Measurements from ENCODE around the gene ACKR4. TPM values are rescaled to one million over a fixed set of nuclear protein-coding genes. Genes with fewer than 3 reads are reported as not detected.

Gene ACKR4
- total RNA-seq, 1 experiment from 2014 or later, result not detected

GRCh38 chr3:132622761-132623160 lies 25.7 kb downstream of the ACKR4 start:
- Histone ChIP-seq H3K36me3 (ENCODE audit: control insufficient read depth, insufficient read depth, low read length) (no peaks in the 10 kb centered on the region), H3K4me1 (no peaks in the 10 kb centered on the region), H3K9me3 (no peaks in the 10 kb centered on the region), H3K4me3 (ENCODE audit: low read depth, low read length) (no peak overlapping the region), H3K27me3 (replicated peaks; ENCODE audit: control insufficient read depth, insufficient read depth, low read length) (no peaks in the 10 kb centered on the region)
- ChIA-PET POLR2A (no interaction called here), CTCF (no interaction called here)
- BruUV-seq (replicated peaks), result no TSS peak
- no peak for DNase-seq
- no peak overlapping the region for H3K4me3 Mint-ChIP-seq (ENCODE audit: unreplicated experiment)
- no peak for TF ChIP-seq CTCF (IDR thresholded peaks at IDR 0.05; ENCODE audit: insufficient read depth in 1 of 2, low read depth in 1 of 2, low read length in 1 of 2, severe bottlenecking in 1 of 2, unreplicated experiment in 1 of 2)
- H3K4me1 Mint-ChIP-seq (ENCODE audit: low read depth, unreplicated experiment), result no peaks in the 10 kb centered on the region
- intact Hi-C loops (cut with micrococcal nuclease; ENCODE audit: unreplicated experiment), result no loop called here
- H3K27me3 Mint-ChIP-seq (ENCODE audit: insufficient read depth, unreplicated experiment), result no peaks in the 10 kb centered on the region
- no peaks in the 10 kb centered on the region for H3K9me3 Mint-ChIP-seq (ENCODE audit: unreplicated experiment)
- no peaks in the 10 kb centered on the region for H3K36me3 Mint-ChIP-seq (ENCODE audit: insufficient read depth, unreplicated experiment)
- H3K27ac Mint-ChIP-seq (ENCODE audit: unreplicated experiment), result no peak overlapping the region

GRCh38 chr3:132623646-132624045 lies 26.6 kb downstream of the ACKR4 start:
- POLR2A ChIA-PET, result no interaction called here
- no peak overlapping the region for H3K27ac Mint-ChIP-seq (ENCODE audit: unreplicated experiment)
- CTCF ChIA-PET, result interaction anchor here (0.6 kb wide), 1 partner anchor 166 kb away, joined by 3 read pairs; no protein-coding TSS in a partner anchor
- BruUV-seq (replicated peaks), result no TSS peak
- no peak for DNase-seq
- TF ChIP-seq CTCF (IDR thresholded peaks at IDR 0.05; ENCODE audit: insufficient read depth in 1 of 2, low read depth in 1 of 2, low read length in 1 of 2, severe bottlenecking in 1 of 2, unreplicated experiment in 1 of 2), result no peak
- no peaks in the 10 kb centered on the region for H3K9me3 Mint-ChIP-seq (ENCODE audit: unreplicated experiment)
- no peaks in the 10 kb centered on the region for H3K27me3 Mint-ChIP-seq (ENCODE audit: insufficient read depth, unreplicated experiment)
- no peak overlapping the region for H3K4me3 Mint-ChIP-seq (ENCODE audit: unreplicated experiment)
- H3K4me1 Mint-ChIP-seq (ENCODE audit: low read depth, unreplicated experiment), result no peaks in the 10 kb centered on the region
- Histone ChIP-seq H3K27me3 (replicated peaks; ENCODE audit: control insufficient read depth, insufficient read depth, low read length) (no peaks in the 10 kb centered on the region), H3K4me3 (ENCODE audit: low read depth, low read length) (no peak overlapping the region), H3K36me3 (ENCODE audit: control insufficient read depth, insufficient read depth, low read length) (no peaks in the 10 kb centered on the region), H3K9me3 (no peaks in the 10 kb centered on the region), H3K4me1 (no peaks in the 10 kb centered on the region)
- intact Hi-C loops (cut with micrococcal nuclease; ENCODE audit: unreplicated experiment), result no loop called here
- H3K36me3 Mint-ChIP-seq (ENCODE audit: insufficient read depth, unreplicated experiment), result no peaks in the 10 kb centered on the region

- Histone ChIP-seq H3K9me3 (no peaks in the 10 kb centered on the region), H3K4me3 (ENCODE audit: low read depth, low read length) (no peak overlapping the region), H3K36me3 (ENCODE audit: control insufficient read depth, insufficient read depth, low read length) (no peaks in the 10 kb centered on the region), H3K4me1 (no peaks in the 10 kb centered on the region), H3K27me3 (replicated peaks; ENCODE audit: control insufficient read depth, insufficient read depth, low read length) (no peaks in the 10 kb centered on the region)
- no peak overlapping the region for H3K4me3 Mint-ChIP-seq (ENCODE audit: unreplicated experiment)
- POLR2A ChIA-PET, result no interaction called here
- H3K4me1 Mint-ChIP-seq (ENCODE audit: low read depth, unreplicated experiment), result no peaks in the 10 kb centered on the region
- H3K27ac Mint-ChIP-seq (ENCODE audit: unreplicated experiment), result no peak overlapping the region
- H3K36me3 Mint-ChIP-seq (ENCODE audit: insufficient read depth, unreplicated experiment), result peaks cover under 1% of the 10 kb centered on the region
- BruUV-seq (replicated peaks), result no TSS peak
- H3K9me3 Mint-ChIP-seq (ENCODE audit: unreplicated experiment), result no peaks in the 10 kb centered on the region
- no peak for DNase-seq
- CTCF ChIA-PET, result no interaction called here
- intact Hi-C loops (cut with micrococcal nuclease; ENCODE audit: unreplicated experiment), result no loop called here
- TF ChIP-seq CTCF (IDR thresholded peaks at IDR 0.05; ENCODE audit: insufficient read depth in 1 of 2, low read depth in 1 of 2, low read length in 1 of 2, severe bottlenecking in 1 of 2, unreplicated experiment in 1 of 2), result no peak
- H3K27me3 Mint-ChIP-seq (ENCODE audit: insufficient read depth, unreplicated experiment), result no peaks in the 10 kb centered on the region
Measured at GRCh38 chr3:132624790-132625189, 27.7 kb downstream of the ACKR4 start.
